ENCODE data around the gene MAP7D3. TPM values are rescaled to one million over a fixed set of nuclear protein-coding genes. Genes with fewer than 3 reads are reported as not detected.

The MAP7D3 gene
- total and polyA plus RNA-seq, 2 of the 4 experiments (the other 2 are of a cell fraction): 10.0 to 23.8 TPM

DNA sequence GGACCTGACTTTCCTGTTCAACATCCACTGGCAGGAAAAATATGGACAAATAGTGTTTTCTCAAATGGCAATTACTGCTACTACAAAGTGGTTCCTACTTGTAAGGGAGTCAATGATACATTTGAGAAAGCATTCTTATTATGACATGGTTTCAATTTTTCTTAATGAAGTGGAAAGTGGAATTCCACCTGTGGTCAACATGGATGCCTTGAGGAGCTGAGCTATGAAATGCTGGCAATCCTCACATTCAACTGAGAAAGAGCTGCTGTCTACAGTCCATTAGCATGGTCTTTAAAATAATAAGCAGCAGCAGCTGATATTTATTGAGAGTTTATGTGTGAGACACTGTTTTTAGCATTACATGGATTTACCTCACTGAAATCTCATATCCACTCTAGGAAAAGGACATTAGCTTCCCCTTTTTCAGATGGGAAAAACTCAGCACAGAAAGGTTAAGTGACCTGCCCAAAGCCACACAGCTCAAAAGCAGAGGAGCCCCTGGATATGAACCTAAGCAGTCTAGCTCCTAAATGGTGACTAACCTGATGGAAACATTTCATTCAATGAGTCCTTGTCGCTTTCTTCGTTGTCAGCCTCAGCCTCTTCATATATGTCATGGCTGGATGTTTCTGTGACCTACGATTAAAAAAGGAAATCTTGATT, 29.2 kb downstream of the MAP7D3 start:
- Histone ChIP-seq H3K4me2 (ENCODE audit: low read depth, low read length) (no peak overlapping the region), H3K36me3 (ENCODE audit: control insufficient read depth, insufficient read depth, low read length) (peaks cover 14% of the 10 kb centered on the region), H2BK15ac (ENCODE audit: low read depth, low read length) (no peak overlapping the region), H3K14ac (replicated peaks; ENCODE audit: low read depth, low read length) (no peak overlapping the region), H4K5ac (ENCODE audit: low read depth, low read length) (no peak overlapping the region), H3K27me3 (ENCODE audit: control insufficient read depth, insufficient read depth, low read length) (no peaks in the 10 kb centered on the region), H3K9me3 (ENCODE audit: control insufficient read depth, insufficient read depth, low read length) (no peaks in the 10 kb centered on the region), H2AK9ac (replicated peaks; ENCODE audit: low read depth, low read length, poor library complexity) (no peak overlapping the region), H3K23ac (ENCODE audit: low read depth, low read length) (no peak overlapping the region), H2BK5ac (ENCODE audit: low read depth, low read length, poor library complexity, severe bottlenecking) (no peak overlapping the region), H3K9me1 (ENCODE audit: insufficient read depth, low read length) (peaks cover 3% of the 10 kb centered on the region; the same call in 1 of the 2 replicates), H3K4me1 (ENCODE audit: control insufficient read depth, insufficient read depth, low read length) (no peaks in the 10 kb centered on the region), H3K27ac (ENCODE audit: insufficient read depth, low read length) (no peak overlapping the region), H4K8ac (ENCODE audit: low read depth in 2 of 2, low read length in 2 of 2) (no peak overlapping the region), H3K18ac (ENCODE audit: low read depth, low read length) (no peak overlapping the region), H4K91ac (ENCODE audit: insufficient read depth, low read depth, low read length) (no peak overlapping the region), H2AFZ (replicated peaks; ENCODE audit: low read length, poor library complexity) (no peak overlapping the region), H3K56ac (ENCODE audit: extremely low read depth, insufficient read depth, low read length) (no peak overlapping the region), H2BK120ac (ENCODE audit: low read depth, low read length) (no peak overlapping the region), H3K79me1 (ENCODE audit: low read depth in 1 of 2, low read length in 2 of 2) (no peaks in the 10 kb centered on the region), H3K4ac (ENCODE audit: low read depth, low read length) (no peak overlapping the region), H3K4me3 (ENCODE audit: insufficient read depth, low read depth, low read length) (no peak overlapping the region), H4K20me1 (ENCODE audit: insufficient read depth, low read length) (no peaks in the 10 kb centered on the region), H2BK20ac (ENCODE audit: low read depth, low read length) (no peak overlapping the region), H3K9ac (ENCODE audit: low read depth, low read length) (no peak overlapping the region), H2AK5ac (ENCODE audit: low read depth, low read length) (no peak overlapping the region)
- no peak for DNase-seq
- CTCF ChIA-PET: no interaction called here
- POLR2A ChIA-PET (ENCODE audit: unreplicated experiment): interaction anchor here (0.6 kb wide), 1 partner anchor 426 kb away, joined by 3 read pairs; no protein-coding TSS in a partner anchor
- no CpG with 5 or more reads among the region's 3 CpGs for WGBS, 2 experiments (ENCODE audit: extremely low coverage in 2 of 2, insufficient read length in 1 of 2)
- dilution Hi-C loops (cut with HindIII; ENCODE audit: low sequenced_read_pairs, unreplicated experiment) (no loop called here), intact Hi-C loops (cut with micrococcal nuclease) (no loop called here), in situ Hi-C loops (cut with MboI; ENCODE audit: low sequenced_read_pairs) (no loop called here)
- ATAC-seq (ENCODE audit: low read depth): no peak
- no TSS peak for BruUV-seq (replicated peaks)
- no peak for TF ChIP-seq FOS (IDR thresholded peaks at IDR 0.05; ENCODE audit: low read depth, low read length)
- no peak for TF ChIP-seq MAFK (IDR thresholded peaks at IDR 0.05; ENCODE audit: low read depth, low read length)
- TF ChIP-seq RCOR1 (IDR thresholded peaks at IDR 0.05; ENCODE audit: insufficient replicate concordance, low read length): no peak
- TF ChIP-seq POLR2A (IDR thresholded peaks at IDR 0.05; ENCODE audit: low read depth, low read length): no peak
- TF ChIP-seq CHD1 (IDR thresholded peaks at IDR 0.05; ENCODE audit: low read depth, low read length): no peak
- no peak for TF ChIP-seq NFE2L2 (IDR thresholded peaks at IDR 0.05; ENCODE audit: low read depth, low read length)
- TF ChIP-seq RFX5 (IDR thresholded peaks at IDR 0.05; ENCODE audit: low read depth, low read length): no peak
- no peak for TF ChIP-seq CEBPB (IDR thresholded peaks at IDR 0.05; ENCODE audit: low read depth, low read length)
- TF ChIP-seq MXI1 (IDR thresholded peaks at IDR 0.05; ENCODE audit: borderline replicate concordance, low read depth, low read length): no peak
- no peak for TF ChIP-seq BHLHE40 (IDR thresholded peaks at IDR 0.05; ENCODE audit: low read depth, low read length)
- TF ChIP-seq SMC3 (IDR thresholded peaks at IDR 0.05; ENCODE audit: low read depth, low read length): no peak
- TF ChIP-seq, protein P1, sequence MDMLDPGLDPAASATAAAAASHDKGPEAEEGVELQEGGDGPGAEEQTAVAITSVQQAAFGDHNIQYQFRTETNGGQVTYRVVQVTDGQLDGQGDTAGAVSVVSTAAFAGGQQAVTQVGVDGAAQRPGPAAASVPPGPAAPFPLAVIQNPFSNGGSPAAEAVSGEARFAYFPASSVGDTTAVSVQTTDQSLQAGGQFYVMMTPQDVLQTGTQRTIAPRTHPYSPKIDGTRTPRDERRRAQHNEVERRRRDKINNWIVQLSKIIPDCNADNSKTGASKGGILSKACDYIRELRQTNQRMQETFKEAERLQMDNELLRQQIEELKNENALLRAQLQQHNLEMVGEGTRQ (IDR thresholded peaks at IDR 0.05; ENCODE audit: low read depth, low read length): no peak
- TF ChIP-seq RAD21 (IDR thresholded peaks at IDR 0.05; ENCODE audit: low read length): no peak
- TF ChIP-seq MAZ (IDR thresholded peaks at IDR 0.05; ENCODE audit: borderline replicate concordance, low read depth, low read length): no peak
- TF ChIP-seq, protein P2, sequence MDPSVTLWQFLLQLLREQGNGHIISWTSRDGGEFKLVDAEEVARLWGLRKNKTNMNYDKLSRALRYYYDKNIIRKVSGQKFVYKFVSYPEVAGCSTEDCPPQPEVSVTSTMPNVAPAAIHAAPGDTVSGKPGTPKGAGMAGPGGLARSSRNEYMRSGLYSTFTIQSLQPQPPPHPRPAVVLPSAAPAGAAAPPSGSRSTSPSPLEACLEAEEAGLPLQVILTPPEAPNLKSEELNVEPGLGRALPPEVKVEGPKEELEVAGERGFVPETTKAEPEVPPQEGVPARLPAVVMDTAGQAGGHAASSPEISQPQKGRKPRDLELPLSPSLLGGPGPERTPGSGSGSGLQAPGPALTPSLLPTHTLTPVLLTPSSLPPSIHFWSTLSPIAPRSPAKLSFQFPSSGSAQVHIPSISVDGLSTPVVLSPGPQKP (IDR thresholded peaks at IDR 0.05; ENCODE audit: borderline replicate concordance, low read depth, low read length): no peak
- TF ChIP-seq, protein P3, sequence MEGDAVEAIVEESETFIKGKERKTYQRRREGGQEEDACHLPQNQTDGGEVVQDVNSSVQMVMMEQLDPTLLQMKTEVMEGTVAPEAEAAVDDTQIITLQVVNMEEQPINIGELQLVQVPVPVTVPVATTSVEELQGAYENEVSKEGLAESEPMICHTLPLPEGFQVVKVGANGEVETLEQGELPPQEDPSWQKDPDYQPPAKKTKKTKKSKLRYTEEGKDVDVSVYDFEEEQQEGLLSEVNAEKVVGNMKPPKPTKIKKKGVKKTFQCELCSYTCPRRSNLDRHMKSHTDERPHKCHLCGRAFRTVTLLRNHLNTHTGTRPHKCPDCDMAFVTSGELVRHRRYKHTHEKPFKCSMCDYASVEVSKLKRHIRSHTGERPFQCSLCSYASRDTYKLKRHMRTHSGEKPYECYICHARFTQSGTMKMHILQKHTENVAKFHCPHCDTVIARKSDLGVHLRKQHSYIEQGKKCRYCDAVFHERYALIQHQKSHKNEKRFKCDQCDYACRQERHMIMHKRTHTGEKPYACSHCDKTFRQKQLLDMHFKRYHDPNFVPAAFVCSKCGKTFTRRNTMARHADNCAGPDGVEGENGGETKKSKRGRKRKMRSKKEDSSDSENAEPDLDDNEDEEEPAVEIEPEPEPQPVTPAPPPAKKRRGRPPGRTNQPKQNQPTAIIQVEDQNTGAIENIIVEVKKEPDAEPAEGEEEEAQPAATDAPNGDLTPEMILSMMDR (conservative IDR thresholded peaks at IDR 0.05; ENCODE audit: low read depth, low read length): no peak
